ENCODE data around the gene SQOR. TPM values are rescaled to one million over a fixed set of nuclear protein-coding genes. Genes with fewer than 3 reads are reported as not detected.

SQOR gene
- total and polyA plus RNA-seq, 9 donors: 5.5 to 35.1 (median 11.8) TPM

DNA sequence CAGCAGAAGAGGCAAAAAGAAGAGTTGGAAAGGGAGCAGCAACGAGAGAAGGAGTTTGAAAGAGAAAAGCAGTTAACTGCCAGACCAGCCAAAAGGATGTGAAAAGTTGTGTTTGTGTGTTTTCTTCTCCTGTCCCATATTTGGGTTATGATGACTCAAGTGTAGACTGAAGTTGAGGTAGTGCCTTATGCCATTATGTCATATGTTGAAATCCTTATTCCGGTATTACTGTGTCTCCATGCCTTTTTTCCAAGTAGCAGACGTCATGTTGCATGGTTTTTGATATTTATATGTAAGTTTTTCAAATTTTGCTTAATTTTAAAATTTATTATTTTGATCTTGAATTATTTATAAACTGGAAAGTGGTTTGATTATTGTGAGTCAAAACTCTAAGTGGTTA, 28.4 kb upstream of the SQOR start:
- intact Hi-C loops (cut with DNase I): loop anchor here in 1 of 4 donors (10.0 kb wide), 1 partner anchor 82 kb away; the partner anchor contains the start of gene SLC30A4

GRCh38 chr15:45606841-45607240, 28.0 kb upstream of the SQOR start:
- TF ChIP-seq CTCF (IDR thresholded peaks at IDR 0.05) (no peak), POLR2A (IDR thresholded peaks at IDR 0.05) (no peak), EP300 (IDR thresholded peaks at IDR 0.05) (no peak)
- H3K27me3 ChIP-seq: no peaks in the 10 kb centered on the region
- intact Hi-C loops (cut with DNase I): loop anchor here in 1 of 4 donors (10.0 kb wide), 1 partner anchor 82 kb away; the partner anchor contains the start of gene SLC30A4
- no peak overlapping the region for H3K4me3 ChIP-seq
- H3K9me3 ChIP-seq: no peaks in the 10 kb centered on the region
- H3K36me3 ChIP-seq: no peaks in the 10 kb centered on the region
- WGBS, 3 donors: 93 to 100% (median 98%) methylated on average over 1 of the region's 1 CpG
- DNase-seq: no peak
- no peak overlapping the region for H3K27ac ChIP-seq
- H3K4me1 ChIP-seq (ENCODE audit: insufficient read depth): no peaks in the 10 kb centered on the region

More for the DNA sequence above, 28.4 kb upstream of the SQOR start:
- no peak overlapping the region for H3K27ac ChIP-seq
- H3K9me3 ChIP-seq: no peaks in the 10 kb centered on the region
- no peaks in the 10 kb centered on the region for H3K4me1 ChIP-seq (ENCODE audit: insufficient read depth)
- H3K4me3 ChIP-seq: no peak overlapping the region
- no peaks in the 10 kb centered on the region for H3K36me3 ChIP-seq
- no peak for TF ChIP-seq EP300 (IDR thresholded peaks at IDR 0.05)
- no peak for TF ChIP-seq CTCF (IDR thresholded peaks at IDR 0.05)
- no peak for TF ChIP-seq POLR2A (IDR thresholded peaks at IDR 0.05)
- no peak for DNase-seq
- H3K27me3 ChIP-seq: no peaks in the 10 kb centered on the region
- WGBS, 3 donors: 77 to 85% (median 81%) methylated on average over 3 of the region's 3 CpGs

DNA sequence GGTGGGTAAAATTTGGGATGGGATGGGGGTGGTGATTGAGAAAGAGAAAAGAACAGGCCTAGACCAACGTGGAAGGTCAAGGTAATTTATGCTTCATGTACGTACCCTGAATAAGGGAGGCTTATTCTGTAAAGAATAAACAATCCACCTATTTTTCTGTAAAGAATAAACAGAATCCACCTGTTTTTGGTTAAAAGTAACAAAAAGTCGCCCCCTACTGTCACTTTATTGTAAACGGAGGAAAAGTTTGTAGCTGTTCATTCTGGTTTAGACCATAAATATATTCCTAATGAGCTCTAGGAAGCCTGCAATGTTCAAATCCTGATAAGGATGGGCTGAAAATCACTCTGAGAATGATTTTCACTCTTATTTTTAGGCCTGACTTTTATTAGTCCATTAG, 23.5 kb upstream of the SQOR start:
- 14 to 15% (median 14%) methylated on average over 4 of the region's 4 CpGs for WGBS, 3 donors
- H3K36me3 ChIP-seq: no peaks in the 10 kb centered on the region
- no peak overlapping the region for H3K27ac ChIP-seq
- no peaks in the 10 kb centered on the region for H3K4me1 ChIP-seq (ENCODE audit: insufficient read depth)
- TF ChIP-seq EP300 (IDR thresholded peaks at IDR 0.05): no peak
- no peak for TF ChIP-seq POLR2A (IDR thresholded peaks at IDR 0.05)
- TF ChIP-seq CTCF (IDR thresholded peaks at IDR 0.05): no peak
- no peaks in the 10 kb centered on the region for H3K9me3 ChIP-seq
- H3K27me3 ChIP-seq: no peaks in the 10 kb centered on the region
- no peak for DNase-seq
- H3K4me3 ChIP-seq: no peak overlapping the region
- intact Hi-C loops (cut with DNase I): loop anchor here in 1 of 4 donors (5.0 kb wide), 1 partner anchor 154 kb away; no protein-coding TSS in a partner anchor

- Histone ChIP-seq H3K4me3 (no peak overlapping the region), H3K27ac (no peak overlapping the region), H3K4me1 (ENCODE audit: insufficient read depth) (no peaks in the 10 kb centered on the region), H3K9me3 (no peaks in the 10 kb centered on the region), H3K27me3 (no peaks in the 10 kb centered on the region), H3K36me3 (no peaks in the 10 kb centered on the region)
- WGBS, 3 donors: 24 to 46% (median 37%) methylated on average over 1 of the region's 1 CpG
- TF ChIP-seq CTCF (IDR thresholded peaks at IDR 0.05) (no peak), EP300 (IDR thresholded peaks at IDR 0.05) (no peak), POLR2A (IDR thresholded peaks at IDR 0.05) (no peak)
- DNase-seq: no peak
- intact Hi-C loops (cut with DNase I): loop anchor here in 1 of 4 donors (5.0 kb wide), 1 partner anchor 156 kb away; no protein-coding TSS in a partner anchor
Measured at GRCh38 chr15:45612790-45613415, 21.9 kb upstream of the SQOR start.
